GM10266 (cell line): ENCODE data around the gene SKIC8.

Source experiments
- DNase-seq: peaks from one replicate; pipeline ENCODE4 v3.0.0; 2012; ENCODE audit errors: extremely low spot score
- TF ChIP-seq, protein P1 (sequence below): IDR thresholded peaks from 2 replicates; pipeline ENCODE4 v1.5.1; 2012; ENCODE audit warnings: mild to moderate bottlenecking, low read depth; ENCODE audit not compliant: control insufficient read depth, insufficient read depth; ENCODE audit errors: missing control alignments

SKIC8 gene

DNA sequence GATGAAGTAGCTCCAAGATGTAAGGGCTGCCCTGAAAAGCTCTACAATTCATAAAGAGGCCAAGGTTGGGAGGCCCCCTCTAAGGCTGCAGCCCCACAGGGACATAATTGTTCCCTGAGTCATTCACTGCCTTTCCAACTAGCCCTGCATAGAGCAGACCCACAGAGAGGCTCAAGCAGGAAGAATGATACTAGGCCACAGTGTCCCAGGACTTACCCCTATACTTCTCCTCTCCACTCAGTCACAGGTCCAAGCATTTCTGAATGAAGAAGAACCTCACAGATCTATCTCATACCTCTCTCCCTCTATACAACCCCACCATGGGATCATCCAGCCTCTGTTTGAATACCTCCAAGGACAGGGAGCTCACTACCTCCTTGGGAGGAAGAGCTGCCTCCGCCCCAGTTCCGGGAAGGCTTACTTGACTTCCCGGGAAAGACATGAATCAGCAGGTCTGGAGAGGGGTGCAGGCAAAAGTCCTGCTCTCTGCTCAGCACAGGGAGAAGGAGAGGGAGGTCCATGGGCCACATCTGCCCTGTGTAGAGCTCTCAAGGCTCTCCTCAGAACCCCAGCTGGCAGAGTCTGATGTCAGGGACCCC is 6.9 kb upstream of the SKIC8 start:
- TF ChIP-seq, protein P1, sequence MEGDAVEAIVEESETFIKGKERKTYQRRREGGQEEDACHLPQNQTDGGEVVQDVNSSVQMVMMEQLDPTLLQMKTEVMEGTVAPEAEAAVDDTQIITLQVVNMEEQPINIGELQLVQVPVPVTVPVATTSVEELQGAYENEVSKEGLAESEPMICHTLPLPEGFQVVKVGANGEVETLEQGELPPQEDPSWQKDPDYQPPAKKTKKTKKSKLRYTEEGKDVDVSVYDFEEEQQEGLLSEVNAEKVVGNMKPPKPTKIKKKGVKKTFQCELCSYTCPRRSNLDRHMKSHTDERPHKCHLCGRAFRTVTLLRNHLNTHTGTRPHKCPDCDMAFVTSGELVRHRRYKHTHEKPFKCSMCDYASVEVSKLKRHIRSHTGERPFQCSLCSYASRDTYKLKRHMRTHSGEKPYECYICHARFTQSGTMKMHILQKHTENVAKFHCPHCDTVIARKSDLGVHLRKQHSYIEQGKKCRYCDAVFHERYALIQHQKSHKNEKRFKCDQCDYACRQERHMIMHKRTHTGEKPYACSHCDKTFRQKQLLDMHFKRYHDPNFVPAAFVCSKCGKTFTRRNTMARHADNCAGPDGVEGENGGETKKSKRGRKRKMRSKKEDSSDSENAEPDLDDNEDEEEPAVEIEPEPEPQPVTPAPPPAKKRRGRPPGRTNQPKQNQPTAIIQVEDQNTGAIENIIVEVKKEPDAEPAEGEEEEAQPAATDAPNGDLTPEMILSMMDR: no peak
- no peak for DNase-seq

DNA sequence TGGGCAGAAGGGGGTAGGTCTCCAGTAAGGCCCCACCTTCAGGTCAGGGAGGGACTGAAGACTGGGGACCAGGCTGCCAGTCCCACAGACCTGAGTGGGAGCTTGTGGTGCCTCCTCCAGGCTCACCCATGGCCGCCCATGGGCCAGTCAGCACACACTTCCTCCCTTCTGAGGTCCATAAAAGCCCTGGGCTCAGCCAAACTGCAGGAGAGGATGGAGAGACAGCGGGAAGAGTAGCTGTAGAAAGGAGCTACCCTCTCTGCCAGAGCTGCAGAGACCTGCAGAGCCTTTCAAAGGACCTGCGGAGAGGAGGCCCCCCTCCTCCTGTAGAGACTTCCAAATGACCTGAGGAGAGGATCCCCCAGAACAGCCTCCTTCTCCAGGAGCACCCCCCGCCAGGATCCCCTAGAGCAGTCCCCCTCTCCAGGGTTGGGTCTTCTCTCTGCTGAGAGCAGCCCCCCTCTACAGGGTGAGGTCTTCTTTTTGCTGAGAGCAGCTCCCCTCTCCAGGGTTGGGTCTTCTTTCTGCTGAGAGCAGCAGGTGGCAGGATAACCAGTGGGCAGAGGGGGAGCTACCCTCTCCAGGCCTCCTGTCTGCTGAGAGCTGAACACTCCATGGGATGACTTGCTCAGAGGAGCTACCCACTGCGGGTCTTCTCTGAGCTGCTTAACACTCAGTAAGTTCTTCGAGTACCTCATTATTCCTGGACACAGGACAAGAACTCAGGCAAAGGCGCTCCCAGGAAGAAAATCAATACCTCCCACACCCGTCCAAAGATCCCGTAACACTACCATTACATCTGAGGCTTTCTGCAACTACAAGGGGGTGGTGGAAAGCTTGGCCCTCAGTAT is 5.0 kb upstream of the SKIC8 start:
- DNase-seq: no peak
- TF ChIP-seq, protein P1: no peak

GRCh38 chr15:78302579-78303312 is 3.3 kb upstream of the SKIC8 start:
- TF ChIP-seq, protein P1: no peak
- DNase-seq: peak; percentile 32

DNA sequence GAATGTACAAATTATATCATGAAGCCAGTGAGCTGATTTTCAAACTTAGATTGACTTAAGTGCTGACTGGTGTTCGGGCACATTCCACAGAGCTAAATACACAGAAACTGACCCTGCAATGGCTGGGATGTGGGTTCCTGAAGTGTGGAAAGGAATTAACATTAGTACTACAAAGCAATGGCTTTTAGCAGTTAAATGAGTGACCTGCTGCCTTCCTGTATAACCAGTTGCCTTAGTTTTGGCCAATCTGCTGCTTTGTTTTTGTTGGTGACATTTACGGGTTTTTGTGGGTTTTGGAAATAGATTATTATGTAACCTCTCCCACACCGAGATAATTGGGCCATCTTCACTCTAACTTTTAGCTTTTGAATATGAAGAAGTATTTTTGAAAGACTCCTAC is 2.4 kb upstream of the SKIC8 start:
- no peak for DNase-seq
- TF ChIP-seq, protein P1: no peak

- TF ChIP-seq, protein P1: no peak
- DNase-seq: peak; percentile 41
These were observed 1.9 kb upstream of the SKIC8 start for GRCh38 chr15:78301326-78301725.

- TF ChIP-seq, protein P1: no peak
- no peak for DNase-seq
These were observed 7.2 kb downstream of the SKIC8 start for GRCh38 chr15:78292219-78292618.
